Measurements from ENCODE around the gene CFAP46. TPM values are rescaled to one million over a fixed set of nuclear protein-coding genes. Genes with fewer than 3 reads are reported as not detected.

The CFAP46 gene
- total and polyA plus RNA-seq, 2 of the 4 experiments (the other 2 are of a cell fraction), result 1.3 to 1.8 TPM

GRCh38 chr10:132786884-132787494 is 155.4 kb downstream of the CFAP46 start:
- ATAC-seq (ENCODE audit: low read depth), result no peak
- Histone ChIP-seq H2AK5ac (ENCODE audit: low read depth, low read length) (no peak overlapping the region), H3K4me3 (ENCODE audit: insufficient read depth, low read depth, low read length) (no peak overlapping the region), H3K56ac (ENCODE audit: extremely low read depth, insufficient read depth, low read length) (no peak overlapping the region), H3K27ac (ENCODE audit: insufficient read depth, low read length) (no peak overlapping the region), H3K79me1 (ENCODE audit: low read depth in 1 of 2, low read length in 2 of 2) (no peaks in the 10 kb centered on the region), H3K4ac (ENCODE audit: low read depth, low read length) (no peak overlapping the region), H2BK120ac (ENCODE audit: low read depth, low read length) (no peak overlapping the region), H4K5ac (ENCODE audit: low read depth, low read length) (no peak overlapping the region), H2BK5ac (ENCODE audit: low read depth, low read length, poor library complexity, severe bottlenecking) (no peak overlapping the region), H3K9ac (ENCODE audit: low read depth, low read length) (no peak overlapping the region), H4K20me1 (ENCODE audit: insufficient read depth, low read length) (no peaks in the 10 kb centered on the region), H2BK20ac (ENCODE audit: low read depth, low read length) (no peak overlapping the region), H3K23ac (ENCODE audit: low read depth, low read length) (no peak overlapping the region), H3K9me1 (ENCODE audit: insufficient read depth, low read length) (no peaks in the 10 kb centered on the region), H2AFZ (replicated peaks; ENCODE audit: low read length, poor library complexity) (no peak overlapping the region), H2BK15ac (ENCODE audit: low read depth, low read length) (no peak overlapping the region), H3K14ac (replicated peaks; ENCODE audit: low read depth, low read length) (no peak overlapping the region), H3K36me3 (ENCODE audit: control insufficient read depth, insufficient read depth, low read length) (peaks cover 4% of the 10 kb centered on the region), H4K91ac (ENCODE audit: insufficient read depth, low read depth, low read length) (no peak overlapping the region), H4K8ac (ENCODE audit: low read depth in 2 of 2, low read length in 2 of 2) (no peak overlapping the region), H3K9me3 (ENCODE audit: control insufficient read depth, insufficient read depth, low read length) (peaks cover 5% of the 10 kb centered on the region; the same call in 1 of the 2 replicates), H3K4me2 (ENCODE audit: low read depth, low read length) (no peak overlapping the region), H3K4me1 (ENCODE audit: control insufficient read depth, insufficient read depth, low read length) (no peaks in the 10 kb centered on the region), H3K18ac (ENCODE audit: low read depth, low read length) (no peak overlapping the region), H2AK9ac (replicated peaks; ENCODE audit: low read depth, low read length, poor library complexity) (no peak overlapping the region), H3K27me3 (ENCODE audit: control insufficient read depth, insufficient read depth, low read length) (peaks cover 66% of the 10 kb centered on the region)
- DNase-seq, result no peak
- BruUV-seq (replicated peaks), result no TSS peak
- in situ Hi-C loops (cut with MboI; ENCODE audit: low sequenced_read_pairs), result no loop called here
- TF ChIP-seq BHLHE40 (IDR thresholded peaks at IDR 0.05; ENCODE audit: low read depth, low read length), result no peak
- no peak for TF ChIP-seq RCOR1 (IDR thresholded peaks at IDR 0.05; ENCODE audit: insufficient replicate concordance, low read length)
- TF ChIP-seq SMC3 (IDR thresholded peaks at IDR 0.05; ENCODE audit: low read depth, low read length), result no peak
- no peak for TF ChIP-seq POLR2A (IDR thresholded peaks at IDR 0.05; ENCODE audit: low read depth, low read length)
- POLR2A ChIA-PET (ENCODE audit: unreplicated experiment), result no interaction called here
- WGBS, 2 experiments (ENCODE audit: extremely low coverage in 2 of 2, insufficient read length in 1 of 2), result 5% methylated on average over 52 of the region's 80 CpGs; no CpG with 5 or more reads in 1 of the 2 experiments
- dilution Hi-C loops (cut with HindIII; ENCODE audit: low sequenced_read_pairs, unreplicated experiment), result no loop called here
- CTCF ChIA-PET, result no interaction called here
- intact Hi-C loops (cut with micrococcal nuclease), result no loop called here
